Measurements from ENCODE around the gene GFPT2.

GFPT2 gene

GRCh38 chr5:180353048-180353979 lies at the start of gene GFPT2:
TSS of gene GFPT2 (minus strand) at chr5:180353336. CDS start at chr5:180353217, 119 bp downstream.
- DNase-seq (ENCODE audit: low read depth): peak; percentile 47

- DNase-seq (ENCODE audit: low read depth): no peak
These were observed 49.6 kb upstream of the GFPT2 start for GRCh38 chr5:180402716-180403115.

- no peak for DNase-seq (ENCODE audit: low read depth)
These were observed 48.2 kb upstream of the GFPT2 start for GRCh38 chr5:180401229-180401907.

GRCh38 chr5:180400416-180400815 lies 47.3 kb upstream of the GFPT2 start:
- no peak for DNase-seq (ENCODE audit: low read depth)

- DNase-seq (ENCODE audit: low read depth): no peak
These were observed 46.5 kb upstream of the GFPT2 start for GRCh38 chr5:180399401-180400215.

GRCh38 chr5:180396926-180397325 lies 43.8 kb upstream of the GFPT2 start:
- DNase-seq (ENCODE audit: low read depth): no peak

- no peak for DNase-seq (ENCODE audit: low read depth)
These were observed 42.6 kb upstream of the GFPT2 start for GRCh38 chr5:180395540-180396274.

- DNase-seq (ENCODE audit: low read depth): no peak
These were observed 41.0 kb upstream of the GFPT2 start for GRCh38 chr5:180394031-180394636.

- no peak for DNase-seq (ENCODE audit: low read depth)
These were observed 38.1 kb upstream of the GFPT2 start for GRCh38 chr5:180391276-180391675.

GRCh38 chr5:180390441-180391190 lies 37.5 kb upstream of the GFPT2 start:
- no peak for DNase-seq (ENCODE audit: low read depth)

GRCh38 chr5:180389252-180390101 lies 36.3 kb upstream of the GFPT2 start:
- DNase-seq (ENCODE audit: low read depth): no peak

- no peak for DNase-seq (ENCODE audit: low read depth)
These were observed 34.7 kb upstream of the GFPT2 start for GRCh38 chr5:180387798-180388197.

- no peak for DNase-seq (ENCODE audit: low read depth)
These were observed 29.8 kb upstream of the GFPT2 start for GRCh38 chr5:180382926-180383325.

GRCh38 chr5:180381851-180382480 lies 28.8 kb upstream of the GFPT2 start:
- DNase-seq (ENCODE audit: low read depth): no peak

GRCh38 chr5:180381428-180381827 lies 28.3 kb upstream of the GFPT2 start:
- no peak for DNase-seq (ENCODE audit: low read depth)

- no peak for DNase-seq (ENCODE audit: low read depth)
These were observed 27.7 kb upstream of the GFPT2 start for GRCh38 chr5:180380856-180381255.

- no peak for DNase-seq (ENCODE audit: low read depth)
These were observed 27.3 kb upstream of the GFPT2 start for GRCh38 chr5:180380441-180380840.

GRCh38 chr5:180379355-180380070 lies 26.4 kb upstream of the GFPT2 start:
- no peak for DNase-seq (ENCODE audit: low read depth)
